Liver (tissue), 9 donors: ENCODE results near the gene SDHB. TPM values are rescaled to one million over a fixed set of nuclear protein-coding genes. Genes with fewer than 3 reads are reported as not detected.

Experiments used
- DNase-seq: peaks from one replicate; pipeline ENCODE4 v3.0.0-alpha.2; 2017; ENCODE audit warnings: low spot score
- H3K27ac ChIP-seq, 2 donors: one replicate each; pipeline ENCODE4 v1.7.0; 2013; ENCODE audit warnings: inconsistent platforms in 2 of 2, low read length in 2 of 2, control low read depth in 1 of 2, low read depth in 1 of 2, mild to moderate bottlenecking in 1 of 2
- H3K27me3 ChIP-seq, 4 donors: one replicate each; pipeline versions ENCODE4 v1.6.1 to v1.7.0; 2013; ENCODE audit warnings: low read length in 3 of 4, inconsistent platforms in 1 of 4, mild to moderate bottlenecking in 1 of 4, moderate library complexity in 1 of 4; ENCODE audit not compliant: control insufficient read depth in 4 of 4, insufficient read depth in 4 of 4
- H3K36me3 ChIP-seq, 4 donors: one replicate each; pipeline versions ENCODE4 v1.6.1 to v1.7.0; 2013; ENCODE audit warnings: low read length in 3 of 4, mild to moderate bottlenecking in 3 of 4, low read depth in 1 of 4, moderate library complexity in 1 of 4; ENCODE audit not compliant: control insufficient read depth in 4 of 4, insufficient read depth in 3 of 4
- H3K4me1 ChIP-seq, 4 donors: one replicate each; pipeline versions ENCODE4 v1.6.1 to v1.7.0; 2013; ENCODE audit warnings: low read length in 3 of 4, mild to moderate bottlenecking in 3 of 4, moderate library complexity in 1 of 4; ENCODE audit not compliant: control insufficient read depth in 4 of 4, insufficient read depth in 4 of 4
- H3K4me3 ChIP-seq, 3 donors: one replicate each; pipeline versions ENCODE4 v1.6.1 to v1.7.0; 2013; ENCODE audit warnings: low read length in 3 of 3, control low read depth in 1 of 3, low read depth in 1 of 3, mild to moderate bottlenecking in 1 of 3
- H3K9ac ChIP-seq, 2 donors: one replicate each; pipeline ENCODE4 v1.7.0; 2013; ENCODE audit warnings: low read length in 2 of 2, mild to moderate bottlenecking in 2 of 2, moderate library complexity in 2 of 2, control low read depth in 1 of 2, low read depth in 1 of 2
- H3K9me3 ChIP-seq, 4 donors: one replicate each; pipeline versions ENCODE4 v1.6.1 to v1.7.0; 2013; ENCODE audit warnings: low read length in 3 of 4; ENCODE audit not compliant: control insufficient read depth in 4 of 4
- FOXA1 ChIP-seq: IDR thresholded peaks from 2 replicates; pipeline ENCODE4 v1.6.1; 2016; ENCODE audit warnings: antibody characterized with exemption
- FOXA2 ChIP-seq: IDR thresholded peaks from 2 replicates; pipeline ENCODE4 v1.6.1; 2016; ENCODE audit warnings: antibody characterized with exemption
- GABPA ChIP-seq, 2 donors: IDR thresholded peaks in 1 of 2; conservative IDR thresholded peaks in 1 of 2; 2 replicates each; pipeline ENCODE4 v1.6.1; 2016; ENCODE audit warnings: antibody characterized with exemption in 2 of 2, mild to moderate bottlenecking in 1 of 2, moderate library complexity in 1 of 2
- HNF4A ChIP-seq, 2 donors: conservative IDR thresholded peaks; 2 replicates each; pipeline ENCODE4 v1.6.1; 2016; ENCODE audit warnings: antibody characterized with exemption in 2 of 2, mild to moderate bottlenecking in 2 of 2
- HNF4G ChIP-seq: IDR thresholded peaks from 2 replicates; pipeline ENCODE4 v1.6.1; 2016; ENCODE audit warnings: antibody characterized with exemption
- JUND ChIP-seq, 2 donors: IDR thresholded peaks; 2 replicates each; pipeline ENCODE4 v1.6.1; 2016; ENCODE audit warnings: antibody characterized with exemption in 2 of 2
- NR2F2 ChIP-seq: IDR thresholded peaks from 2 replicates; pipeline ENCODE4 v1.6.1; 2016; ENCODE audit warnings: antibody characterized with exemption
- RAD21 ChIP-seq, 2 donors: IDR thresholded peaks; 2 replicates each; pipeline ENCODE4 v1.6.1; 2016; ENCODE audit warnings: antibody characterized with exemption in 2 of 2, mild to moderate bottlenecking in 2 of 2
- RXRA ChIP-seq, 2 donors: IDR thresholded peaks; 2 replicates each; pipeline ENCODE4 v1.6.1; 2017 to 2018; ENCODE audit warnings: antibody characterized with exemption in 2 of 2, mild to moderate bottlenecking in 1 of 2
- SP1 ChIP-seq: IDR thresholded peaks from 2 replicates; pipeline ENCODE4 v1.6.1; 2018; ENCODE audit warnings: antibody characterized with exemption, mild to moderate bottlenecking
- TAF1 ChIP-seq: conservative IDR thresholded peaks from 2 replicates; pipeline ENCODE4 v1.6.1; 2016; ENCODE audit warnings: antibody characterized with exemption, mild to moderate bottlenecking
- YY1 ChIP-seq: IDR thresholded peaks from 2 replicates; pipeline ENCODE4 v1.6.1; 2016; ENCODE audit warnings: antibody characterized with exemption, mild to moderate bottlenecking
- WGBS: extraction: QIAGEN DNeasy Blood & Tissue Kit; methylation state at CpG from one replicate; pipeline ENCODE4 v1.1.7; 2013; 5-methylcytosine and 5-hydroxymethylcytosine counted together
- polyA plus RNA-seq, 2 donors: library from polyadenylated mRNA; stranded (reverse) in 1 of 2; unstranded in 1 of 2; fragments of 200-250 nt in 1 of 2; fragments of >200 nt in 1 of 2; fragmentation: Nextera tagmentation in 1 of 2; extraction: Ambion mirVana in 1 of 2; gene quantifications; one replicate each; pipeline versions ENCODE4 v1.2.1 to v1.2.3, GENCODE V29; 2013 to 2015
- total RNA-seq, 2 donors: library from RNA; depleted of rRNA; stranded (reverse); fragments of >200 nt; gene quantifications; one replicate each; pipeline ENCODE4 v1.2.3, GENCODE V29; 2014
- TF ChIP-seq, protein P1 (sequence below): IDR thresholded peaks from 2 replicates; pipeline ENCODE4 v1.6.1; 2016; ENCODE audit warnings: antibody characterized with exemption, mild to moderate bottlenecking
- TF ChIP-seq, protein P2 (sequence below): IDR thresholded peaks from 2 replicates; pipeline ENCODE4 v1.6.1; 2016; ENCODE audit warnings: antibody characterized with exemption
- TF ChIP-seq, protein P3 (sequence below): IDR thresholded peaks from 2 replicates; pipeline ENCODE4 v1.6.1; 2016; ENCODE audit warnings: antibody characterized with exemption
- TF ChIP-seq, protein P4 (sequence below): fragments of 150-350 bp; IDR thresholded peaks from 2 replicates; pipeline ENCODE4 v1.5.1; 2017; ENCODE audit warnings: improper control_type of control experiment, low read depth, low read length; ENCODE audit not compliant: missing input control
- donor health status: healthy.
- donor health status: healthy.
- donor health status: healthy.
- donor health status: healthy.
- donor health status: healthy.

Gene SDHB
- total and polyA plus RNA-seq, 4 donors: 73.9 to 279 (median 172) TPM

DNA sequence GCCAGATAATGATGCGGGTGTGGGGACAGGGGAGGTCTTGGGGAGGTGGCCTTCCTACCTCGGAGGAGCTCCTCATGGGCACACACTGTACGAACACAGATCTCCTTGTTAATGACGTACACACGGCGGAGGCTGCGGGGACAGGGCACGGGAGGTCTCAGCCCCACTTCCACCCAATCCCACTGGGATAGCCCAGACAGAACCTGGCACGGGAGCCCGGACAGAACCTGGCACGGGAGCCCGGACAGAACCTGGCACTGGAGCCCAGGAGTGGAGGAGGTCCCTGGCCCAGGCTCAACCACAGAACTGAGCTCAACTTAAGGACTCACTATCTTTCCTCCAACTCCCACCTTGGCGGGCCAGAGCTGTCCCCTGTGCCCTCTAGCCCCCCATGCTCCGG lies 78.6 kb downstream of the SDHB start:
- Histone ChIP-seq H3K27ac (no peak overlapping the region), H3K9ac (no peak overlapping the region), H3K4me1 (no peaks in the 10 kb centered on the region), H3K9me3 (no peaks in the 10 kb centered on the region), H3K36me3 (no peaks in the 10 kb centered on the region), H3K27me3 (no peaks in the 10 kb centered on the region), H3K4me3 (no peak overlapping the region)
- TF ChIP-seq, protein P1, sequence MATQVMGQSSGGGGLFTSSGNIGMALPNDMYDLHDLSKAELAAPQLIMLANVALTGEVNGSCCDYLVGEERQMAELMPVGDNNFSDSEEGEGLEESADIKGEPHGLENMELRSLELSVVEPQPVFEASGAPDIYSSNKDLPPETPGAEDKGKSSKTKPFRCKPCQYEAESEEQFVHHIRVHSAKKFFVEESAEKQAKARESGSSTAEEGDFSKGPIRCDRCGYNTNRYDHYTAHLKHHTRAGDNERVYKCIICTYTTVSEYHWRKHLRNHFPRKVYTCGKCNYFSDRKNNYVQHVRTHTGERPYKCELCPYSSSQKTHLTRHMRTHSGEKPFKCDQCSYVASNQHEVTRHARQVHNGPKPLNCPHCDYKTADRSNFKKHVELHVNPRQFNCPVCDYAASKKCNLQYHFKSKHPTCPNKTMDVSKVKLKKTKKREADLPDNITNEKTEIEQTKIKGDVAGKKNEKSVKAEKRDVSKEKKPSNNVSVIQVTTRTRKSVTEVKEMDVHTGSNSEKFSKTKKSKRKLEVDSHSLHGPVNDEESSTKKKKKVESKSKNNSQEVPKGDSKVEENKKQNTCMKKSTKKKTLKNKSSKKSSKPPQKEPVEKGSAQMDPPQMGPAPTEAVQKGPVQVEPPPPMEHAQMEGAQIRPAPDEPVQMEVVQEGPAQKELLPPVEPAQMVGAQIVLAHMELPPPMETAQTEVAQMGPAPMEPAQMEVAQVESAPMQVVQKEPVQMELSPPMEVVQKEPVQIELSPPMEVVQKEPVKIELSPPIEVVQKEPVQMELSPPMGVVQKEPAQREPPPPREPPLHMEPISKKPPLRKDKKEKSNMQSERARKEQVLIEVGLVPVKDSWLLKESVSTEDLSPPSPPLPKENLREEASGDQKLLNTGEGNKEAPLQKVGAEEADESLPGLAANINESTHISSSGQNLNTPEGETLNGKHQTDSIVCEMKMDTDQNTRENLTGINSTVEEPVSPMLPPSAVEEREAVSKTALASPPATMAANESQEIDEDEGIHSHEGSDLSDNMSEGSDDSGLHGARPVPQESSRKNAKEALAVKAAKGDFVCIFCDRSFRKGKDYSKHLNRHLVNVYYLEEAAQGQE: no peak
- TF ChIP-seq, protein P2, sequence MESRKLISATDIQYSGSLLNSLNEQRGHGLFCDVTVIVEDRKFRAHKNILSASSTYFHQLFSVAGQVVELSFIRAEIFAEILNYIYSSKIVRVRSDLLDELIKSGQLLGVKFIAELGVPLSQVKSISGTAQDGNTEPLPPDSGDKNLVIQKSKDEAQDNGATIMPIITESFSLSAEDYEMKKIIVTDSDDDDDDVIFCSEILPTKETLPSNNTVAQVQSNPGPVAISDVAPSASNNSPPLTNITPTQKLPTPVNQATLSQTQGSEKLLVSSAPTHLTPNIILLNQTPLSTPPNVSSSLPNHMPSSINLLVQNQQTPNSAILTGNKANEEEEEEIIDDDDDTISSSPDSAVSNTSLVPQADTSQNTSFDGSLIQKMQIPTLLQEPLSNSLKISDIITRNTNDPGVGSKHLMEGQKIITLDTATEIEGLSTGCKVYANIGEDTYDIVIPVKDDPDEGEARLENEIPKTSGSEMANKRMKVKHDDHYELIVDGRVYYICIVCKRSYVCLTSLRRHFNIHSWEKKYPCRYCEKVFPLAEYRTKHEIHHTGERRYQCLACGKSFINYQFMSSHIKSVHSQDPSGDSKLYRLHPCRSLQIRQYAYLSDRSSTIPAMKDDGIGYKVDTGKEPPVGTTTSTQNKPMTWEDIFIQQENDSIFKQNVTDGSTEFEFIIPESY: no peak
- no peak for TF ChIP-seq TAF1
- TF ChIP-seq JUND (IDR thresholded peaks at IDR 0.05): no peak
- TF ChIP-seq RAD21 (IDR thresholded peaks at IDR 0.05): no peak
- TF ChIP-seq YY1: no peak
- TF ChIP-seq NR2F2: no peak
- TF ChIP-seq FOXA1: no peak
- TF ChIP-seq, protein P3, sequence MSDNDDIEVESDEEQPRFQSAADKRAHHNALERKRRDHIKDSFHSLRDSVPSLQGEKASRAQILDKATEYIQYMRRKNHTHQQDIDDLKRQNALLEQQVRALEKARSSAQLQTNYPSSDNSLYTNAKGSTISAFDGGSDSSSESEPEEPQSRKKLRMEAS: no peak
- no peak for TF ChIP-seq GABPA (IDR thresholded peaks at IDR 0.05 in 1 of 2, conservative IDR thresholded peaks at IDR 0.05 in 1 of 2)
- TF ChIP-seq, protein P4, sequence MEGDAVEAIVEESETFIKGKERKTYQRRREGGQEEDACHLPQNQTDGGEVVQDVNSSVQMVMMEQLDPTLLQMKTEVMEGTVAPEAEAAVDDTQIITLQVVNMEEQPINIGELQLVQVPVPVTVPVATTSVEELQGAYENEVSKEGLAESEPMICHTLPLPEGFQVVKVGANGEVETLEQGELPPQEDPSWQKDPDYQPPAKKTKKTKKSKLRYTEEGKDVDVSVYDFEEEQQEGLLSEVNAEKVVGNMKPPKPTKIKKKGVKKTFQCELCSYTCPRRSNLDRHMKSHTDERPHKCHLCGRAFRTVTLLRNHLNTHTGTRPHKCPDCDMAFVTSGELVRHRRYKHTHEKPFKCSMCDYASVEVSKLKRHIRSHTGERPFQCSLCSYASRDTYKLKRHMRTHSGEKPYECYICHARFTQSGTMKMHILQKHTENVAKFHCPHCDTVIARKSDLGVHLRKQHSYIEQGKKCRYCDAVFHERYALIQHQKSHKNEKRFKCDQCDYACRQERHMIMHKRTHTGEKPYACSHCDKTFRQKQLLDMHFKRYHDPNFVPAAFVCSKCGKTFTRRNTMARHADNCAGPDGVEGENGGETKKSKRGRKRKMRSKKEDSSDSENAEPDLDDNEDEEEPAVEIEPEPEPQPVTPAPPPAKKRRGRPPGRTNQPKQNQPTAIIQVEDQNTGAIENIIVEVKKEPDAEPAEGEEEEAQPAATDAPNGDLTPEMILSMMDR: no peak
- no peak for TF ChIP-seq FOXA2
- no peak for TF ChIP-seq SP1
- no peak for TF ChIP-seq HNF4A (conservative IDR thresholded peaks at IDR 0.05)
- no peak for DNase-seq
- WGBS: 85% methylated on average over 14 of the region's 14 CpGs

- H3K4me3 ChIP-seq: no peak overlapping the region
- no peak overlapping the region for H3K27ac ChIP-seq
- H3K4me1 ChIP-seq: no peaks in the 10 kb centered on the region
- DNase-seq: no peak
- no peak overlapping the region for H3K9ac ChIP-seq
- TF ChIP-seq, protein P2: no peak
- no peak for TF ChIP-seq YY1
- TF ChIP-seq HNF4G: no peak
- TF ChIP-seq, protein P1: no peak
- no peak for TF ChIP-seq FOXA1
- TF ChIP-seq RXRA (IDR thresholded peaks at IDR 0.05): no peak
- TF ChIP-seq SP1: no peak
- TF ChIP-seq NR2F2: no peak
- WGBS: 91% methylated on average over 9 of the region's 9 CpGs
- H3K36me3 ChIP-seq: peaks cover 0 to 2% (median 0%) of the 10 kb centered on the region in 4 donors
- H3K9me3 ChIP-seq: no peaks in the 10 kb centered on the region
- H3K27me3 ChIP-seq: no peaks in the 10 kb centered on the region
Measured at GRCh38 chr1:16973215-16973614, 80.6 kb downstream of the SDHB start.
